ENCODE data around the gene JAG2.
A peak's percentile ranks its signal among the peaks of the same experiment; 100 is the strongest.

Gene JAG2

GRCh38 chr14:105168496-105168978 is at the start of gene JAG2:
Gene JAG2, minus strand, starts transcription at chr14:105168776. Its CDS starts 356 bp downstream, at chr14:105168420.
- no peak for DNase-seq (ENCODE audit: low read depth, low spot score)

- no peak for DNase-seq (ENCODE audit: low read depth, low spot score)
Measured at GRCh38 chr14:105217774-105218173, 49.2 kb upstream of the JAG2 start.

GRCh38 chr14:105216490-105217247 is 48.1 kb upstream of the JAG2 start:
- no peak for DNase-seq (ENCODE audit: low read depth, low spot score)

- DNase-seq (ENCODE audit: low read depth, low spot score), result no peak
Measured at GRCh38 chr14:105215602-105216001, 47.0 kb upstream of the JAG2 start.

GRCh38 chr14:105214324-105214915 is 45.8 kb upstream of the JAG2 start:
- no peak for DNase-seq (ENCODE audit: low read depth, low spot score)

GRCh38 chr14:105213361-105213760 is 44.8 kb upstream of the JAG2 start:
- DNase-seq (ENCODE audit: low read depth, low spot score), result no peak

GRCh38 chr14:105212541-105213300 is 44.1 kb upstream of the JAG2 start:
- no peak for DNase-seq (ENCODE audit: low read depth, low spot score)

GRCh38 chr14:105211758-105212089 is 43.1 kb upstream of the JAG2 start:
- no peak for DNase-seq (ENCODE audit: low read depth, low spot score)

GRCh38 chr14:105211086-105211757 is 42.6 kb upstream of the JAG2 start:
- DNase-seq (ENCODE audit: low read depth, low spot score), result no peak

- no peak for DNase-seq (ENCODE audit: low read depth, low spot score)
Measured at GRCh38 chr14:105210266-105211025, 41.9 kb upstream of the JAG2 start.

- DNase-seq (ENCODE audit: low read depth, low spot score), result no peak
Measured at GRCh38 chr14:105209646-105210045, 41.1 kb upstream of the JAG2 start.

GRCh38 chr14:105209091-105209490 is 40.5 kb upstream of the JAG2 start:
- no peak for DNase-seq (ENCODE audit: low read depth, low spot score)

- DNase-seq (ENCODE audit: low read depth, low spot score), result no peak
Measured at GRCh38 chr14:105208738-105209075, 40.1 kb upstream of the JAG2 start.

- no peak for DNase-seq (ENCODE audit: low read depth, low spot score)
Measured at GRCh38 chr14:105207996-105208737, 39.6 kb upstream of the JAG2 start.

GRCh38 chr14:105207460-105207901 is 38.9 kb upstream of the JAG2 start:
- peak; percentile 37 for DNase-seq (ENCODE audit: low read depth, low spot score)

- DNase-seq (ENCODE audit: low read depth, low spot score), result no peak
Measured at GRCh38 chr14:105206873-105207272, 38.3 kb upstream of the JAG2 start.

- no peak for DNase-seq (ENCODE audit: low read depth, low spot score)
Measured at GRCh38 chr14:105205673-105206208, 37.2 kb upstream of the JAG2 start.

- DNase-seq (ENCODE audit: low read depth, low spot score), result no peak
Measured at GRCh38 chr14:105204931-105205672, 36.5 kb upstream of the JAG2 start.

- no peak for DNase-seq (ENCODE audit: low read depth, low spot score)
Measured at GRCh38 chr14:105204206-105204930, 35.8 kb upstream of the JAG2 start.

All from ELF-1 (cell line).